Measurements from ENCODE around the gene KRTAP10-3.

GRCh38 chr21:44539046-44539445, 19.5 kb downstream of the KRTAP10-3 start:
- TF ChIP-seq EZH2 (IDR thresholded peaks at IDR 0.05; ENCODE audit: insufficient read depth, low read length) (no peak), CTCF (IDR thresholded peaks at IDR 0.05; ENCODE audit: insufficient read depth, low read depth, low read length) (no peak)

All from astrocyte (in vitro differentiated cells and primary cell).